ACC112 (cell line): ENCODE data around the gene YARS1.
A peak's percentile ranks its signal among the peaks of the same experiment; 100 is the strongest.

Experiments used
- H2AFZ ChIP-seq: fragments of 200-600 bp; sonication (generic); one replicate; pipeline ENCODE4 v1.6.0; 2017; ENCODE audit warnings: antibody characterized with exemption, low read length; ENCODE audit not compliant: unreplicated experiment
- H3K27ac ChIP-seq: fragments of 200-600 bp; sonication (generic); 2 replicates; pipeline ENCODE4 v1.5.1; 2014; ENCODE audit warnings: low read depth, mild to moderate bottlenecking, antibody characterized with exemption, low read length, moderate library complexity
- H3K27me3 ChIP-seq: fragments of 200-600 bp; sonication (generic); 2 replicates; pipeline ENCODE4 v1.6.1; 2014; ENCODE audit warnings: mild to moderate bottlenecking, antibody characterized with exemption, low read length, moderate library complexity, mixed read lengths; ENCODE audit not compliant: insufficient read depth
- H3K36me3 ChIP-seq: fragments of 200-600 bp; sonication (generic); 2 replicates; pipeline ENCODE4 v1.6.1; 2016; ENCODE audit warnings: mild to moderate bottlenecking, antibody characterized with exemption, low read length, moderate library complexity, mixed read lengths; ENCODE audit not compliant: insufficient read depth
- H3K4me1 ChIP-seq: fragments of 200-600 bp; sonication (generic); one replicate; pipeline ENCODE4 v1.6.1; 2016; ENCODE audit warnings: low read length, mixed read lengths; ENCODE audit not compliant: insufficient read depth, unreplicated experiment, control insufficient read depth
- H3K4me3 ChIP-seq: fragments of 200-600 bp; sonication (generic); 2 replicates; pipeline ENCODE4 v1.5.1; 2014; ENCODE audit warnings: mild to moderate bottlenecking, low read depth, low read length
- H3K79me2 ChIP-seq: fragments of 200-600 bp; sonication (generic); one replicate; pipeline ENCODE4 v1.6.0; 2016; ENCODE audit warnings: low read length; ENCODE audit not compliant: control insufficient read depth, unreplicated experiment, insufficient read depth

The YARS1 gene

DNA sequence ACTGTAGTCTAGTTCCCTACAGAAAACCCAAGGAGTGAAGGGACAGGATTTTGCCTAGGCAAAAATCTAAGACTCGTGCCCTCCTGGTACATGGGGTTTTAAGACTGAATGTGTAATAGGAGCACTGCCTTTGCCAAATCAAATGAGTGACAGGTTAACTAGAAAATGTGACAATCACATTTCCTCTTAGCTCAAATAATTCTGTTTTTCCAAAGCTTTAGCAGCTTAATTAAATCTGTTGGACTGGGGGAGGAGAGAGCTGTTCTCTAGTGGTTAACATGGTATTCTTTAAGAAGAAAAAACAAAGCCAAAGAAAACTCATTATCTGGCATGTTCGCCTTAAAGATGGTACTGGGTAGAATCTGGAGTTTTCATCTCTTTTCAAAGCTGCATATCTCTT lies 41.0 kb upstream of the YARS1 start:
- Histone ChIP-seq H3K4me1 (peaks cover 10% of the 10 kb centered on the region), H3K27ac (no peak overlapping the region), H3K79me2 (no peaks in the 10 kb centered on the region), H3K36me3 (0 out of 2 replicates have a peak, but pooled peaks cover 14% of the 10 kb centered on the region), H3K27me3 (no peaks in the 10 kb centered on the region), H3K4me3 (no peak overlapping the region), H2AFZ (no peak overlapping the region)

DNA sequence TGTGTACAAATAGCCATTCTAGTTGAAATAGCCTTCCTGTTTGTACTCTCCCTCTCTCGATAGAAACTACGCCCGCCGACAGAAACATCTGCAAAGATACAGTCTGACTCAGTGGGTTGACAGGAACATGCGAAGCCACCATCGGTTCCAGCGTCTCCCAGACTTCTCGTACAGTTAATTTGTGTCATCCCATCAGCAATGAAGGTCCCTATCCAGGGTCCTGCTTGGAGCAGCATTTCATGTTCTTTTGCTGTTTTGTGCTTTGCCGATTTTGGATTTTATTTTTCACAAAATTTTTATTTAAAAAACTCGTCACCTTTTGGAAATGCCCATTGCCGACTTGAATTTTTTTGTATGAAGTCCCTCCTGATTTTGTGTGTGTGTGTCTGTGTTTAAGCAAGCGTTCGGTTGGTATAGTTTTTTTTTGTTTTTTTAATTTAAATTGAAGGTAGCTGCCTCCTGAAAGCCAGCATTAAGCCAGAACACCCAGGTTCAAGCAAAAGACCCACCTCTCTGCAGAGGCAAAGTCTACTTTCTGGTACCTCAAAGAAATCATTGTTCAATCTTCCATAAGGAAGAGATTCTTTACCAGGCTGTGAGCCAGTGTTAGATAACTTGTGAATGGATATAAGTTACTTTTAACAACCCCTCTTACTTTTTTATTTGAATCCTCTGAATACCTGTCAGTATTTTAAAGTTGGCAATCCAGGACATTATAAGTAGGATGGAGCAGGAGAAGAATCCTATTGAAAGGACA lies 38.9 kb upstream of the YARS1 start:
- Histone ChIP-seq H3K36me3 (0 out of 2 replicates have a peak, but pooled peaks cover 14% of the 10 kb centered on the region), H2AFZ (no peak overlapping the region), H3K27ac (no peak overlapping the region), H3K79me2 (no peaks in the 10 kb centered on the region), H3K4me3 (no peak overlapping the region), H3K4me1 (peaks cover 1% of the 10 kb centered on the region), H3K27me3 (no peaks in the 10 kb centered on the region)

DNA sequence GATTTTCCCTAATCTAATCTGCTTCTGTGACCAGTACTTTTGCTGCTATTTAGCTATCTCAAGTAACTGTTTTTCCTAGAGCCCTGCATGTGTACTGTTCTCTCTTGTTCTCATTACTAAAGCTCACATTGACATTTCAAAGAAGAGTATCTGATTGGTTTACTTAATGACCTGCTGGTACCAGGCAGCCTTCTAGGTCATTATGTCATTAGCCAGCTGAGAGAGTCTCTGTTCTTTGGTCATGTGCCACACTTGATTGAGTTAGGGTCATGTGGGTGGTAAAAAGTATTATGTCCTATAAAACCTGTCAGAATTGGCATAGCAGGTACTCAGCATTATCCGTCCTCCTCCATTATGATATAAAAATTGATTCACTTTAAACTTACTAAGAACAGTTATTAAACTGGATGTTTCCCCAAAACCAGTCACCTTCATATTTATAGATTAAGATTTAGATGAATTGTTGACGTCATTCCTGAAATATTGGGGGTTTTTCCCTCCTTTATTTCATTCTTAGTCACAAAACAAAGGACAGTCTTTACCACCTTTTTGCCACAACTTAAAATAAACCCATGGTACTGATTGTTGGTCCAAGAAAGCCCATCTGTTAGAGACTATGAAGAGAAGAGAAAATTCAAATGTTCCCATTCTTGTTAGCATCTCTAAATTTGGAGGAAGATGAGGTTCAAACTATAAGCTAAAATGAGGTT lies 31.4 kb upstream of the YARS1 start:
- no peak overlapping the region for H3K4me3 ChIP-seq
- no peak overlapping the region for H3K27ac ChIP-seq
- no peaks in the 10 kb centered on the region for H3K27me3 ChIP-seq
- H3K79me2 ChIP-seq, result no peaks in the 10 kb centered on the region
- H2AFZ ChIP-seq, result no peak overlapping the region
- H3K4me1 ChIP-seq, result no peaks in the 10 kb centered on the region
- H3K36me3 ChIP-seq, result peaks cover 15% of the 10 kb centered on the region

DNA sequence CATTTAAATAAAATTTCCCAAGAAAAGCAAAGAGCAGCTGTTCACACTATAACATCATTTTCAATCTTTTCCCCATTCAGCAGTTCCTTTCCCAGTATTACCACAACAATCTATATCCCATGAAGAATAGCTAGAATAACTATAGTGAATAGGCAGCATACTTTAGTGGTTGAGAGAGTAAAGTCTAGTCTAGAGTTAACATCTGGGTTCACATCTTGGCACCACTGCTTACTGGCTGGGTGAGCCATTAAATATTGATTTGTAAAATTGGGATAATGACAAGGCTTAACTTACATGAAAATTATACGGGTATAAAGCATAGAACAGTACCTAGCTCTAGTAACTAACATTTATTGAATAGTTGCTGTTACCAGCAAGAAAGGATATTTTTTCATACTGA lies 14.7 kb upstream of the YARS1 start:
- Histone ChIP-seq H3K27me3 (no peaks in the 10 kb centered on the region), H3K4me3 (no peak overlapping the region), H3K36me3 (peaks cover 43% of the 10 kb centered on the region), H3K4me1 (no peaks in the 10 kb centered on the region), H3K27ac (no peak overlapping the region), H2AFZ (no peak overlapping the region), H3K79me2 (no peaks in the 10 kb centered on the region)

GRCh38 chr1:32830092-32830852 lies 13.1 kb upstream of the YARS1 start:
- H3K4me3 ChIP-seq, result no peak overlapping the region
- H3K27me3 ChIP-seq, result no peaks in the 10 kb centered on the region
- H3K4me1 ChIP-seq, result no peaks in the 10 kb centered on the region
- H3K36me3 ChIP-seq, result peaks cover 57% of the 10 kb centered on the region
- no peaks in the 10 kb centered on the region for H3K79me2 ChIP-seq
- no peak overlapping the region for H3K27ac ChIP-seq
- no peak overlapping the region for H2AFZ ChIP-seq

- H3K36me3 ChIP-seq, result peaks cover 57% of the 10 kb centered on the region
These were observed 11.2 kb upstream of the YARS1 start for GRCh38 chr1:32828341-32828740.

DNA sequence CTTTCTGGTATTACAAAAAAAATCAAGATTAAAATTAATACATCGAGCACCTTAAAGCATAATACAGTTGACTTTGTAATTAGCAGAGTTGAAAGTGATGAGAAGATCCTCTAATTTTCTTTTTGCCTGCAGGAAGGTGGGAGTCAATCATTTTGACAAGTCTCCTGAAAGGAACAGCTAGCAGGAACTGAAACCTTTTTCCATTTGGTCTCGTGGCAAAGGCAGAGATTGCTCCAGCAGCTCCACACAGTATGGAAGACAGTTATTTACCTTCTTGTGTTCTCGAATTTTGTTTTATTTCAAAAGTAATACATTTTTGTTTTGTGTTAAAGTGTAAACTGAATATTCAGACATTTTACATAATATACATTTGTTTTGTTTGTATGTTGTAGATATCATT lies 8.0 kb upstream of the YARS1 start:
- H3K27me3 ChIP-seq, result no peaks in the 10 kb centered on the region
- no peak overlapping the region for H3K27ac ChIP-seq
- H3K36me3 ChIP-seq, result peaks cover 44% of the 10 kb centered on the region
- H3K4me1 ChIP-seq, result no peaks in the 10 kb centered on the region
- no peak overlapping the region for H3K4me3 ChIP-seq
- peaks cover 28% of the 10 kb centered on the region for H3K79me2 ChIP-seq
- H2AFZ ChIP-seq, result no peak overlapping the region

More at GRCh38 chr1:32828341-32828740, 11.2 kb upstream of the YARS1 start:
- H3K79me2 ChIP-seq, result peaks cover 6% of the 10 kb centered on the region
- H3K4me1 ChIP-seq, result no peaks in the 10 kb centered on the region
- H2AFZ ChIP-seq, result no peak overlapping the region
- no peaks in the 10 kb centered on the region for H3K27me3 ChIP-seq
- no peak overlapping the region for H3K4me3 ChIP-seq
- no peak overlapping the region for H3K27ac ChIP-seq

- peaks cover 6% of the 10 kb centered on the region; the same call in 1 of the 2 replicates for H3K36me3 ChIP-seq
- H3K27ac ChIP-seq, result peak overlapping the region; percentile 75
- peak overlapping the region; percentile 90 for H2AFZ ChIP-seq
- H3K27me3 ChIP-seq, result no peaks in the 10 kb centered on the region
- H3K79me2 ChIP-seq, result peaks cover 72% of the 10 kb centered on the region
- H3K4me3 ChIP-seq, result peak overlapping the region; percentile 91
- H3K4me1 ChIP-seq, result peaks cover 22% of the 10 kb centered on the region
These were observed 1.8 kb upstream of the YARS1 start for GRCh38 chr1:32818804-32819541.

GRCh38 chr1:32817815-32818786 lies 943 bp upstream of the YARS1 start:
- H3K4me1 ChIP-seq, result peaks cover 26% of the 10 kb centered on the region
- H3K79me2 ChIP-seq, result peaks cover 79% of the 10 kb centered on the region
- peaks cover 9% of the 10 kb centered on the region; the same call in 1 of the 2 replicates for H3K36me3 ChIP-seq
- H3K27ac ChIP-seq, result peak overlapping the region; percentile 75
- peak overlapping the region; percentile 91 for H3K4me3 ChIP-seq
- H2AFZ ChIP-seq, result peak overlapping the region; percentile 90
- no peaks in the 10 kb centered on the region for H3K27me3 ChIP-seq
